PFSK-1 (cell line): ENCODE data around the gene HOXD12.

Experiments
- FOXP2 ChIP-seq: optimal IDR thresholded peaks from 2 replicates; pipeline ENCODE3; 2011; ENCODE audit warnings: borderline replicate concordance, control low read depth, inconsistent platforms; ENCODE audit not compliant: insufficient read depth; ENCODE audit errors: extremely low read length, extremely low read depth
- POLR2AphosphoS5 ChIP-seq: IDR thresholded peaks from 2 replicates; pipeline ENCODE4 v1.6.1; 2012; ENCODE audit warnings: low read depth, mild to moderate bottlenecking, control low read depth, low read length, moderate library complexity
- SIN3A ChIP-seq: IDR thresholded peaks from 2 replicates; pipeline ENCODE4 v1.6.1; 2012; ENCODE audit warnings: mild to moderate bottlenecking, low read length, moderate library complexity, borderline replicate concordance; ENCODE audit not compliant: insufficient read depth
- TAF1 ChIP-seq: IDR thresholded peaks from 2 replicates; pipeline ENCODE4 v1.6.1; 2012; ENCODE audit warnings: low read length, control low read depth, borderline replicate concordance; ENCODE audit not compliant: insufficient read depth
- TF ChIP-seq, protein P1 (sequence below), 2 experiments: IDR thresholded peaks; 2 replicates each; pipeline versions ENCODE4 v1.6.1 to v1.8.0; 2011 to 2012; ENCODE audit warnings: low read depth in 2 of 2, low read length in 2 of 2, control low read depth in 1 of 2, inconsistent platforms in 1 of 2, mild to moderate bottlenecking in 1 of 2, moderate library complexity in 1 of 2; ENCODE audit not compliant: insufficient read depth in 1 of 2

DNA sequence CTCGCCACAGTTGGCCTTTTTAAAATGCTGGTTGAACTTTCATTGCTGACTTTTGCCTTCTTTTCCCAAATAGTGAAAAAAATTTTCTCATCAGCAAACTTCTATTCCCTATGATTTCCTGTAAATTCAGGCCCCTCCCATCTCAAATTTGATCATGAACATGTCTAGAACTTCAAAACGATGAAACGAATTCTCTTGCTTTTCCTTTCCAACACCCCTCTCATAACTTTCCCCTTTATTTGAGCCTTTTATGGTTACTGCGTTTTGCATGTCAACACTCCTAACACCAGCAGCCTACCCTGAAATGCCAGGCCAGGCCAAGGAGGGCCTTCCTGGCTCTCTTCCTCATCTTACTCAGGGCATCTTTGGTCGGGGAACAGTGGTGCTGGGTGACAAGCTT lies 8.7 kb upstream of the HOXD12 start:
- no peak for TF ChIP-seq SIN3A
- no peak for TF ChIP-seq POLR2AphosphoS5
- TF ChIP-seq, protein P1, sequence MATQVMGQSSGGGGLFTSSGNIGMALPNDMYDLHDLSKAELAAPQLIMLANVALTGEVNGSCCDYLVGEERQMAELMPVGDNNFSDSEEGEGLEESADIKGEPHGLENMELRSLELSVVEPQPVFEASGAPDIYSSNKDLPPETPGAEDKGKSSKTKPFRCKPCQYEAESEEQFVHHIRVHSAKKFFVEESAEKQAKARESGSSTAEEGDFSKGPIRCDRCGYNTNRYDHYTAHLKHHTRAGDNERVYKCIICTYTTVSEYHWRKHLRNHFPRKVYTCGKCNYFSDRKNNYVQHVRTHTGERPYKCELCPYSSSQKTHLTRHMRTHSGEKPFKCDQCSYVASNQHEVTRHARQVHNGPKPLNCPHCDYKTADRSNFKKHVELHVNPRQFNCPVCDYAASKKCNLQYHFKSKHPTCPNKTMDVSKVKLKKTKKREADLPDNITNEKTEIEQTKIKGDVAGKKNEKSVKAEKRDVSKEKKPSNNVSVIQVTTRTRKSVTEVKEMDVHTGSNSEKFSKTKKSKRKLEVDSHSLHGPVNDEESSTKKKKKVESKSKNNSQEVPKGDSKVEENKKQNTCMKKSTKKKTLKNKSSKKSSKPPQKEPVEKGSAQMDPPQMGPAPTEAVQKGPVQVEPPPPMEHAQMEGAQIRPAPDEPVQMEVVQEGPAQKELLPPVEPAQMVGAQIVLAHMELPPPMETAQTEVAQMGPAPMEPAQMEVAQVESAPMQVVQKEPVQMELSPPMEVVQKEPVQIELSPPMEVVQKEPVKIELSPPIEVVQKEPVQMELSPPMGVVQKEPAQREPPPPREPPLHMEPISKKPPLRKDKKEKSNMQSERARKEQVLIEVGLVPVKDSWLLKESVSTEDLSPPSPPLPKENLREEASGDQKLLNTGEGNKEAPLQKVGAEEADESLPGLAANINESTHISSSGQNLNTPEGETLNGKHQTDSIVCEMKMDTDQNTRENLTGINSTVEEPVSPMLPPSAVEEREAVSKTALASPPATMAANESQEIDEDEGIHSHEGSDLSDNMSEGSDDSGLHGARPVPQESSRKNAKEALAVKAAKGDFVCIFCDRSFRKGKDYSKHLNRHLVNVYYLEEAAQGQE (IDR thresholded peaks at IDR 0.05; ENCODE audit: insufficient read depth in 1 of 2, low read depth in 2 of 2, low read length in 2 of 2): no peak
- TF ChIP-seq TAF1: no peak
- no peak for TF ChIP-seq FOXP2
